HG02678 (cell line): ENCODE results near the gene BFAR.
"Not testable (repeated sequence)": the region's sequence is repeated elsewhere in the genome, so short reads cannot be mapped to it uniquely, and the experiment has no call there.

ENCODE experiments used
- ATAC-seq: cut with Tn5 transposase; IDR thresholded peaks from one replicate; pipeline ENCODE4 v1.9.1; 2021; ENCODE audit warnings: mild to moderate bottlenecking, moderate library complexity; ENCODE audit not compliant: unreplicated experiment

BFAR gene

GRCh38 chr16:14685870-14686793 is 53.4 kb downstream of the BFAR start:
- not testable (repeated sequence) for ATAC-seq

DNA sequence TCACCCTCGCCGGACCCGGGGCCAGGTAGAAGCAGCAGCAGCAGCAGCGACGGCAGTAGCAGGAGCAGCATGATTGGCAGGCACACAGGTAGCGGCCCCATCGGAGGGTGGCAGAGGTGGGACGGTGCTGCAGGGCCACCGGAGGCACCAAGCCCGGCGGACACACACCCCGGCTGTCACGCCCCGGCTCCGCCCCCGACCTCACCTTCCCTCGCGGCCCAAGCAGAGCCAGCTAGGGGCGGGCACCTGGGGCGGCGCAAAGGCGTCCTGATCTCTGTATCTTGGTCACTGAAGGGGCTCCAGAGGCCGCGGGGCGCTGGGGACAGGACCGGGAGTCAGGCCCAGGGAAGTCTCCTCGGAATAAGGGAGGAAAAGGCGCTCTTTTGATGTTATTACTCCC is 61.4 kb downstream of the BFAR start, which contains the start of gene PLA2G10:
Gene PLA2G10, minus strand, starts transcription at position 180 of the 400 bp plus-strand sequence. Its CDS starts 79 bp downstream, at position 101.
- ATAC-seq: not testable (repeated sequence)

- ATAC-seq: not testable (repeated sequence)
Measured at GRCh38 chr16:14701859-14702258, 69.1 kb downstream of the BFAR start.

- ATAC-seq: not testable (repeated sequence)
Measured at GRCh38 chr16:14702672-14703071, 69.9 kb downstream of the BFAR start.

- peak; percentile 98 for ATAC-seq
Measured at GRCh38 chr16:14703156-14704011, 70.6 kb downstream of the BFAR start, which contains the start of gene NPIPA3. TSS of gene NPIPA3 (plus strand) at chr16:14703411. CDS start at chr16:14708944, 5,533 bp downstream.
